Hippocampal formation (tissue), 2 donors: ENCODE data around the gene ANKS1B.
"Not testable (repeated sequence)": the region's sequence is repeated elsewhere in the genome, so short reads cannot be mapped to it uniquely, and the experiment has no call there.

Experiments
- DNase-seq, 2 donors: peaks; one replicate each; lab custom pipeline; 2025; lab: John Stamatoyannopoulos, UW

ANKS1B gene

GRCh38 chr12:99759444-99759843 is 225.3 kb downstream of the ANKS1B start:
- DNase-seq, result no peak

GRCh38 chr12:99758997-99759396 is 225.7 kb downstream of the ANKS1B start:
- no peak for DNase-seq

- no peak for DNase-seq
Measured at GRCh38 chr12:99752740-99753139, 232.0 kb downstream of the ANKS1B start.

- no peak for DNase-seq
Measured at GRCh38 chr12:99746538-99746937, 238.2 kb downstream of the ANKS1B start.

- no peak for DNase-seq
Measured at GRCh38 chr12:99745895-99746294, 238.8 kb downstream of the ANKS1B start.

GRCh38 chr12:99745121-99745520 is 239.6 kb downstream of the ANKS1B start:
- DNase-seq, result no peak

GRCh38 chr12:99736760-99737269 is 247.9 kb downstream of the ANKS1B start:
- no peak for DNase-seq

- no peak for DNase-seq
Measured at GRCh38 chr12:99732131-99732530, 252.6 kb downstream of the ANKS1B start.

GRCh38 chr12:99722690-99723486 is 261.8 kb downstream of the ANKS1B start:
- DNase-seq, result no peak

GRCh38 chr12:99721715-99722275 is 262.9 kb downstream of the ANKS1B start:
- DNase-seq, result no peak

- not testable (repeated sequence) for DNase-seq
Measured at GRCh38 chr12:99720083-99720465, 264.7 kb downstream of the ANKS1B start.

- DNase-seq, result not testable (repeated sequence)
Measured at GRCh38 chr12:99719411-99720082, 265.2 kb downstream of the ANKS1B start.

- DNase-seq, result not testable (repeated sequence)
Measured at GRCh38 chr12:99715841-99716510, 268.8 kb downstream of the ANKS1B start.

GRCh38 chr12:99714921-99715320 is 269.8 kb downstream of the ANKS1B start:
- not testable (repeated sequence) for DNase-seq

GRCh38 chr12:99713946-99714520 is 270.7 kb downstream of the ANKS1B start:
- DNase-seq, result no peak

- DNase-seq, result no peak
Measured at GRCh38 chr12:99712281-99712680, 272.5 kb downstream of the ANKS1B start.

GRCh38 chr12:99711246-99711645 is 273.5 kb downstream of the ANKS1B start:
- no peak for DNase-seq

- DNase-seq, result no peak
Measured at GRCh38 chr12:99709619-99710018, 275.1 kb downstream of the ANKS1B start.

- DNase-seq, result no peak
Measured at GRCh38 chr12:99709116-99709515, 275.6 kb downstream of the ANKS1B start.

- no peak for DNase-seq
Measured at GRCh38 chr12:99707883-99708282, 276.9 kb downstream of the ANKS1B start.

- no peak for DNase-seq
Measured at GRCh38 chr12:99706736-99707473, 277.8 kb downstream of the ANKS1B start.
